Natural killer cell (primary cell): ENCODE results near the gene IFI30. TPM values are rescaled to one million over a fixed set of nuclear protein-coding genes. Genes with fewer than 3 reads are reported as not detected.
A peak's percentile ranks its signal among the peaks of the same experiment; 100 is the strongest.

ENCODE experiments used
- ATAC-seq, 3 donors: fragments of 150-1000 bp in 2 of 3; fragments of 200-7000 bp in 1 of 3; cut with Tn5 transposase; 1 replicate in 1 of 3; 2 replicates in 2 of 3; pipeline ENCODE4 v1.10.0; 2021; ENCODE audit warnings: mild to moderate bottlenecking in 2 of 3, moderate library complexity in 2 of 3
- DNase-seq, 2 donors: peaks; one replicate each; pipeline versions ENCODE4 v3.0.0 to v3.0.0-alpha.2; 2013 to 2021; ENCODE audit warnings: mixed read lengths in 1 of 2
- H3K27ac ChIP-seq: one replicate; pipeline ENCODE4 v1.5.1; 2013; ENCODE audit warnings: mild to moderate bottlenecking, low read length
- H3K27me3 ChIP-seq: one replicate; pipeline ENCODE4 v1.6.1; 2013; ENCODE audit warnings: low read length; ENCODE audit not compliant: control insufficient read depth, insufficient read depth
- H3K36me3 ChIP-seq: one replicate; pipeline ENCODE4 v1.6.1; 2013; ENCODE audit warnings: low read length; ENCODE audit not compliant: control insufficient read depth, insufficient read depth
- H3K4me1 ChIP-seq: one replicate; pipeline ENCODE4 v1.6.1; 2013; ENCODE audit warnings: low read length; ENCODE audit not compliant: control insufficient read depth, insufficient read depth
- H3K4me3 ChIP-seq: one replicate; pipeline ENCODE4 v1.5.1; 2013; ENCODE audit warnings: low read length
- H3K9me3 ChIP-seq: one replicate; pipeline ENCODE4 v1.6.1; 2013; ENCODE audit warnings: low read length; ENCODE audit not compliant: control insufficient read depth, insufficient read depth
- H3K27ac Mint-ChIP-seq, 2 donors: one replicate each; pipeline ENCODE4 v1.8.0; 2022; ENCODE audit warnings: mild to moderate bottlenecking in 2 of 2, mixed read lengths in 2 of 2, moderate library complexity in 1 of 2
- H3K27me3 Mint-ChIP-seq, 2 donors: one replicate each; pipeline ENCODE4 v1.8.0; 2022; ENCODE audit warnings: low read depth in 2 of 2, mixed read lengths in 2 of 2
- H3K36me3 Mint-ChIP-seq: one replicate; pipeline ENCODE4 v1.8.0; 2022; ENCODE audit warnings: mixed read lengths
- H3K4me1 Mint-ChIP-seq, 2 donors: one replicate each; pipeline ENCODE4 v1.8.0; 2022; ENCODE audit warnings: mixed read lengths in 2 of 2
- H3K4me3 Mint-ChIP-seq: one replicate; pipeline ENCODE4 v1.8.0; 2022; ENCODE audit warnings: mild to moderate bottlenecking, moderate library complexity, mixed read lengths
- H3K9me3 Mint-ChIP-seq, 2 donors: one replicate each; pipeline ENCODE4 v1.8.0; 2022; ENCODE audit warnings: mixed read lengths in 2 of 2
- CTCF ChIP-seq: fragments of 200-600 bp; IDR thresholded peaks from one replicate; pipeline ENCODE4 v1.8.0; 2022; ENCODE audit warnings: antibody characterized with exemption
- WGBS: methylation state at CpG from one replicate; pipeline ENCODE4 v1.1.7; 2013; ENCODE audit warnings: missing lambda C conversion rate; ENCODE audit not compliant: insufficient coverage; 5-methylcytosine and 5-hydroxymethylcytosine counted together
- intact Hi-C: fragments of 100-400 bp; cut with micrococcal nuclease; formaldehyde crosslinking; loops from one replicate; pipeline ENCODE4 v1.14.2; 2022
- total RNA-seq, 4 donors: library from RNA; stranded (reverse); fragments of 120-200 nt in 1 of 4; gene quantifications; one replicate each; pipeline versions ENCODE4 v1.2.3 to v1.2.4, GENCODE V29; 2013 to 2022

The IFI30 gene
- total RNA-seq, 3 donors from 2014 or later (not counting 1 experiment from before 2014, with no cell fraction given), result 38.2 to 109 (median 89.5) TPM

- Histone ChIP-seq H3K27ac (no peak overlapping the region), H3K36me3 (peaks cover 11% of the 10 kb centered on the region), H3K4me3 (no peak overlapping the region), H3K4me1 (peaks cover 16% of the 10 kb centered on the region), H3K27me3 (no peaks in the 10 kb centered on the region), H3K9me3 (no peaks in the 10 kb centered on the region)
- Mint-ChIP-seq H3K4me1 (peaks cover 0 to 15% of the 10 kb centered on the region in 2 donors), H3K27me3 (no peaks in the 10 kb centered on the region), H3K9me3 (no peaks in the 10 kb centered on the region), H3K4me3 (peak overlapping the region; percentile 40), H3K27ac (peak overlapping the region in 1 of 2 donors; percentile 42), H3K36me3 (peaks cover 2% of the 10 kb centered on the region)
- WGBS, result 89% methylated on average over 13 of the region's 13 CpGs
- TF ChIP-seq CTCF, result no peak
- ATAC-seq, result no peak
- intact Hi-C loops, result loop anchor here (5.0 kb wide), 1 partner anchor 92 kb away; no protein-coding TSS in a partner anchor
- DNase-seq, result peak in 1 of 2 donors; percentile 15
Observed at GRCh38 chr19:18160493-18160970, 13.1 kb upstream of the IFI30 start.

GRCh38 chr19:18160971-18161635, 12.5 kb upstream of the IFI30 start:
- peaks cover 16% of the 10 kb centered on the region for H3K36me3 ChIP-seq
- H3K4me1 Mint-ChIP-seq, result peaks cover 0 to 13% of the 10 kb centered on the region in 2 donors
- H3K4me3 ChIP-seq, result no peak overlapping the region
- peak overlapping the region in 1 of 2 donors; percentile 42 for H3K27ac Mint-ChIP-seq
- no peak overlapping the region for H3K4me3 Mint-ChIP-seq
- peaks cover 8% of the 10 kb centered on the region for H3K36me3 Mint-ChIP-seq
- H3K9me3 ChIP-seq, result no peaks in the 10 kb centered on the region
- no peaks in the 10 kb centered on the region for H3K9me3 Mint-ChIP-seq
- intact Hi-C loops, result loop anchor here (5.0 kb wide), 1 partner anchor 91 kb away; no protein-coding TSS in a partner anchor
- peak; percentile 65 for TF ChIP-seq CTCF
- H3K27ac ChIP-seq, result no peak overlapping the region
- peak; percentile 98 to 99 (median 99) for ATAC-seq
- DNase-seq, result peak; percentile 85 to 89
- no peaks in the 10 kb centered on the region for H3K27me3 Mint-ChIP-seq
- H3K4me1 ChIP-seq, result peaks cover 16% of the 10 kb centered on the region
- no peaks in the 10 kb centered on the region for H3K27me3 ChIP-seq
- 6% methylated on average over 66 of the region's 66 CpGs for WGBS

- no peak overlapping the region for H3K4me3 Mint-ChIP-seq
- ATAC-seq, result no peak
- Histone ChIP-seq H3K4me1 (peaks cover 16% of the 10 kb centered on the region), H3K4me3 (no peak overlapping the region), H3K36me3 (peaks cover 16% of the 10 kb centered on the region), H3K27me3 (no peaks in the 10 kb centered on the region), H3K9me3 (no peaks in the 10 kb centered on the region), H3K27ac (no peak overlapping the region)
- H3K27me3 Mint-ChIP-seq, result no peaks in the 10 kb centered on the region
- 79% methylated on average over 19 of the region's 19 CpGs for WGBS
- peak; percentile 54 for TF ChIP-seq CTCF
- intact Hi-C loops, result loop anchor here (5.0 kb wide), 1 partner anchor 91 kb away; no protein-coding TSS in a partner anchor
- H3K27ac Mint-ChIP-seq, result no peak overlapping the region
- peaks cover 0 to 9% of the 10 kb centered on the region in 2 donors for H3K4me1 Mint-ChIP-seq
- no peaks in the 10 kb centered on the region for H3K9me3 Mint-ChIP-seq
- H3K36me3 Mint-ChIP-seq, result peaks cover 9% of the 10 kb centered on the region
- no peak for DNase-seq
Observed at GRCh38 chr19:18161636-18162002, 12.0 kb upstream of the IFI30 start.
